Large intestine (tissue), 3 donors: ENCODE data around the gene SH3PXD2A. TPM values are rescaled to one million over a fixed set of nuclear protein-coding genes. Genes with fewer than 3 reads are reported as not detected.

ENCODE experiments used
- DNase-seq, 2 donors: peaks; one replicate each; pipeline versions ENCODE4 v3.0.0 to v3.0.0-alpha.2; 2013
- H3K27ac ChIP-seq: one replicate; pipeline ENCODE4 v1.5.1; 2013; ENCODE audit warnings: low read length
- H3K27me3 ChIP-seq: 2 replicates; pipeline ENCODE4 v1.6.1; 2013; ENCODE audit warnings: low read length; ENCODE audit not compliant: control insufficient read depth, insufficient read depth
- H3K36me3 ChIP-seq: 2 replicates; pipeline ENCODE4 v1.6.1; 2013; ENCODE audit warnings: low read length; ENCODE audit not compliant: control insufficient read depth, insufficient read depth
- H3K4me1 ChIP-seq: one replicate; pipeline ENCODE4 v1.6.1; 2013; ENCODE audit warnings: low read length; ENCODE audit not compliant: control insufficient read depth, insufficient read depth
- H3K4me3 ChIP-seq: one replicate; pipeline ENCODE4 v1.5.1; 2013; ENCODE audit warnings: low read length
- H3K9me3 ChIP-seq: one replicate; pipeline ENCODE4 v1.6.1; 2013; ENCODE audit warnings: mild to moderate bottlenecking, low read depth, low read length, moderate library complexity; ENCODE audit not compliant: control insufficient read depth
- WGBS: methylation state at CpG from one replicate; pipeline ENCODE4 v1.1.5; 2013; ENCODE audit warnings: low lambda C conversion rate; ENCODE audit not compliant: insufficient coverage; 5-methylcytosine and 5-hydroxymethylcytosine counted together
- polyA plus RNA-seq: library from polyadenylated mRNA; unstranded; fragments of 120-200 nt; gene quantifications from one replicate; pipeline ENCODE4 v1.2.1, GENCODE V29; 2013

SH3PXD2A gene
- polyA plus RNA-seq, 1 donor = 32.0 TPM

- Histone ChIP-seq H3K27me3 (no peaks in the 10 kb centered on the region), H3K9me3 (no peaks in the 10 kb centered on the region), H3K27ac (peak overlapping the region; percentile 66), H3K36me3 (no peaks in the 10 kb centered on the region), H3K4me3 (no peak overlapping the region), H3K4me1 (peaks cover 68% of the 10 kb centered on the region)
- no CpG with 5 or more reads among the region's 5 CpGs for whole genome bisulfite sequencing
- no peak for DNase-seq
These were observed 20.8 kb downstream of the SH3PXD2A start for GRCh38 chr10:103834436-103835095.

GRCh38 chr10:103833731-103834365, 21.5 kb downstream of the SH3PXD2A start:
- Histone ChIP-seq H3K27me3 (no peaks in the 10 kb centered on the region), H3K36me3 (no peaks in the 10 kb centered on the region), H3K27ac (peak overlapping the region; percentile 66), H3K4me1 (peaks cover 69% of the 10 kb centered on the region), H3K9me3 (no peaks in the 10 kb centered on the region), H3K4me3 (no peak overlapping the region)
- DNase-seq = peak in 1 of 2 donors; percentile 78
- WGBS = 40% methylated on average over 1 of the region's 5 CpGs

- 100% methylated on average over 1 of the region's 2 CpGs for WGBS
- H3K4me3 ChIP-seq = no peak overlapping the region
- no peak overlapping the region for H3K27ac ChIP-seq
- H3K36me3 ChIP-seq = no peaks in the 10 kb centered on the region
- H3K4me1 ChIP-seq = peaks cover 65% of the 10 kb centered on the region
- no peak for DNase-seq
- no peaks in the 10 kb centered on the region for H3K9me3 ChIP-seq
- no peaks in the 10 kb centered on the region for H3K27me3 ChIP-seq
These were observed 22.6 kb downstream of the SH3PXD2A start for GRCh38 chr10:103832806-103833205.

GRCh38 chr10:103829838-103830465, 25.4 kb downstream of the SH3PXD2A start:
- H3K27me3 ChIP-seq = no peaks in the 10 kb centered on the region
- 93% methylated on average over 2 of the region's 5 CpGs for WGBS
- H3K36me3 ChIP-seq = no peaks in the 10 kb centered on the region
- H3K9me3 ChIP-seq = no peaks in the 10 kb centered on the region
- no peak overlapping the region for H3K4me3 ChIP-seq
- no peak for DNase-seq
- no peak overlapping the region for H3K27ac ChIP-seq
- peaks cover 36% of the 10 kb centered on the region for H3K4me1 ChIP-seq

GRCh38 chr10:103829278-103829677, 26.1 kb downstream of the SH3PXD2A start:
- H3K27me3 ChIP-seq = no peaks in the 10 kb centered on the region
- H3K27ac ChIP-seq = no peak overlapping the region
- H3K9me3 ChIP-seq = no peaks in the 10 kb centered on the region
- no peak overlapping the region for H3K4me3 ChIP-seq
- H3K4me1 ChIP-seq = peaks cover 29% of the 10 kb centered on the region
- no peak for DNase-seq
- no peaks in the 10 kb centered on the region for H3K36me3 ChIP-seq
- 60% methylated on average over 1 of the region's 6 CpGs for WGBS

- Histone ChIP-seq H3K4me1 (peaks cover 24% of the 10 kb centered on the region), H3K27me3 (no peaks in the 10 kb centered on the region), H3K4me3 (no peak overlapping the region), H3K36me3 (no peaks in the 10 kb centered on the region), H3K27ac (no peak overlapping the region), H3K9me3 (no peaks in the 10 kb centered on the region)
- WGBS = 20% methylated on average over 1 of the region's 7 CpGs
- DNase-seq = no peak
These were observed 26.7 kb downstream of the SH3PXD2A start for GRCh38 chr10:103828587-103829197.

GRCh38 chr10:103828107-103828506, 27.3 kb downstream of the SH3PXD2A start:
- no CpG with 5 or more reads among the region's 4 CpGs for WGBS
- DNase-seq = peak; percentile 55 to 64

GRCh38 chr10:103826885-103827284, 28.5 kb downstream of the SH3PXD2A start:
- no peak overlapping the region for H3K4me3 ChIP-seq
- no peaks in the 10 kb centered on the region for H3K9me3 ChIP-seq
- WGBS = 100% methylated on average over 1 of the region's 7 CpGs
- DNase-seq = no peak
- peaks cover 19% of the 10 kb centered on the region for H3K4me1 ChIP-seq
- H3K36me3 ChIP-seq = no peaks in the 10 kb centered on the region
- no peaks in the 10 kb centered on the region for H3K27me3 ChIP-seq
- H3K27ac ChIP-seq = no peak overlapping the region

More at GRCh38 chr10:103828107-103828506, 27.3 kb downstream of the SH3PXD2A start:
- Histone ChIP-seq H3K27ac (no peak overlapping the region), H3K4me3 (no peak overlapping the region), H3K9me3 (no peaks in the 10 kb centered on the region), H3K4me1 (peaks cover 21% of the 10 kb centered on the region), H3K36me3 (no peaks in the 10 kb centered on the region), H3K27me3 (no peaks in the 10 kb centered on the region)

- no CpG with 5 or more reads among the region's 6 CpGs for WGBS
These were observed 31.1 kb downstream of the SH3PXD2A start for GRCh38 chr10:103824281-103824680.

GRCh38 chr10:103823706-103824272, 31.6 kb downstream of the SH3PXD2A start:
- no peak overlapping the region for H3K27ac ChIP-seq
- WGBS = no CpG with 5 or more reads among the region's 9 CpGs
- no peaks in the 10 kb centered on the region for H3K27me3 ChIP-seq
- H3K36me3 ChIP-seq = no peaks in the 10 kb centered on the region
- no peaks in the 10 kb centered on the region for H3K9me3 ChIP-seq
- DNase-seq = no peak
- H3K4me1 ChIP-seq = peaks cover 15% of the 10 kb centered on the region
- H3K4me3 ChIP-seq = no peak overlapping the region

More at GRCh38 chr10:103824281-103824680, 31.1 kb downstream of the SH3PXD2A start:
- Histone ChIP-seq H3K36me3 (no peaks in the 10 kb centered on the region), H3K27ac (no peak overlapping the region), H3K9me3 (no peaks in the 10 kb centered on the region), H3K4me3 (no peak overlapping the region), H3K27me3 (no peaks in the 10 kb centered on the region), H3K4me1 (peaks cover 15% of the 10 kb centered on the region)
- no peak for DNase-seq
